Spleen (tissue), 11 donors: Measurements from ENCODE around the gene ADAMTS12. TPM values are rescaled to one million over a fixed set of nuclear protein-coding genes. Genes with fewer than 3 reads are reported as not detected.

Experiments used
- DNase-seq: peaks from one replicate; pipeline ENCODE4 v3.0.0-alpha.2; 2020
- H3K27ac ChIP-seq, 8 donors: fragments of 200-600 bp; sonication (generic) in 7 of 8; 1 replicate in 4 of 8; 2 replicates in 4 of 8; pipeline versions ENCODE4 v1.5.0 to v1.8.0; 2016 to 2021; ENCODE audit warnings: inconsistent platforms in 4 of 8, mild to moderate bottlenecking in 4 of 8, moderate library complexity in 1 of 8
- H3K27me3 ChIP-seq, 7 donors: fragments of 200-600 bp; sonication (generic) in 6 of 7; replicated peaks in 1 of 7; 1 replicate in 4 of 7; 2 replicates in 3 of 7; pipeline versions ENCODE4 v1.5.0 to v1.8.0; 2016 to 2021; ENCODE audit warnings: inconsistent platforms in 3 of 7, mild to moderate bottlenecking in 1 of 7
- H3K36me3 ChIP-seq, 6 donors: fragments of 200-600 bp; sonication (generic) in 5 of 6; 1 replicate in 4 of 6; 2 replicates in 2 of 6; pipeline versions ENCODE4 v1.5.0 to v1.8.0; 2016 to 2021; ENCODE audit warnings: inconsistent platforms in 2 of 6
- H3K4me1 ChIP-seq, 6 donors: fragments of 200-600 bp; sonication (generic) in 5 of 6; 1 replicate in 3 of 6; 2 replicates in 3 of 6; pipeline versions ENCODE4 v1.5.0 to v1.8.0; 2016 to 2021; ENCODE audit warnings: inconsistent platforms in 3 of 6
- H3K4me3 ChIP-seq, 8 donors: fragments of 200-600 bp; sonication (generic) in 7 of 8; 1 replicate in 4 of 8; 2 replicates in 4 of 8; pipeline versions ENCODE4 v1.5.0 to v1.8.0; 2016 to 2021; ENCODE audit warnings: inconsistent platforms in 4 of 8, mild to moderate bottlenecking in 4 of 8, moderate library complexity in 2 of 8
- H3K9me3 ChIP-seq, 8 donors: fragments of 200-600 bp; sonication (generic) in 7 of 8; 1 replicate in 4 of 8; 2 replicates in 4 of 8; pipeline versions ENCODE4 v1.5.0 to v1.8.0; 2016 to 2021; ENCODE audit warnings: inconsistent platforms in 4 of 8
- POLR2A ChIP-seq, 3 donors: fragments of 450-650 bp; IDR thresholded peaks; one replicate each; pipeline ENCODE4 v1.5.1; 2017; ENCODE audit warnings: antibody characterized with exemption in 3 of 3, mild to moderate bottlenecking in 1 of 3
- POLR2AphosphoS5 ChIP-seq, 3 donors: sonication (generic); formaldehyde crosslinking; IDR thresholded peaks; one replicate each; pipeline ENCODE4 v1.5.1; 2017; ENCODE audit warnings: antibody characterized with exemption in 3 of 3
- WGBS, 5 donors: extraction: QIAGEN DNeasy Blood & Tissue Kit in 3 of 5; methylation state at CpG; one replicate each; pipeline versions ENCODE4 v1.1.5 to v1.1.7; 2013 to 2018; 5-methylcytosine and 5-hydroxymethylcytosine counted together
- intact Hi-C: fragments of 100-400 bp; cut with DNase I; formaldehyde crosslinking; loops from one replicate; pipeline ENCODE4 v1.15.0; 2023; ENCODE audit warnings: low total_unique reads
- polyA plus RNA-seq, 3 donors: library from polyadenylated mRNA; stranded (reverse); fragments of 200-250 nt; gene quantifications; one replicate each; pipeline ENCODE4 v1.2.1, GENCODE V29; 2013
- total RNA-seq, 7 donors: library from RNA; depleted of rRNA in 3 of 7; stranded (reverse); fragments of >200 nt in 3 of 7; fragmentation: NEBNext Ultra II Directional in 4 of 7; extraction: Animal tissue kit (Norgen Biotek cat#: 25700) in 4 of 7; gene quantifications; one replicate each; pipeline versions ENCODE4 v1.1.0 to v1.2.1, GENCODE V29; 2016 to 2021
- TF ChIP-seq, protein P1 (sequence below), 11 experiments: fragments of 200-600 bp in 7 of 11; fragments of 450-650 bp in 4 of 11; sonication (generic) in 4 of 11; IDR thresholded peaks in 8 of 11; conservative IDR thresholded peaks in 3 of 11; 1 replicate in 7 of 11; 2 replicates in 4 of 11; pipeline versions ENCODE4 v1.4.0 to v1.8.0; 2016 to 2021; ENCODE audit warnings: antibody characterized with exemption in 11 of 11, inconsistent platforms in 4 of 11, mild to moderate bottlenecking in 1 of 11
- donor health status: healthy with polysubstance abuse.
- donor health status: DM: no; HTN: no; CAD: no; lungs with moderate emphysema.
- donor health status: DM: no; HTN: no; CAD: no.
- donor health status: Bipolar disorder and iron deficiency.
- donor health status: healthy.
- donor health status: DM: no; HTN: no; CAD: no.
- donor health status: DM: yes; HTN: yes; CAD: no.

ADAMTS12 gene
- total and polyA plus RNA-seq, 10 donors, result 0.07 to 4.3 (median 1.4) TPM

DNA sequence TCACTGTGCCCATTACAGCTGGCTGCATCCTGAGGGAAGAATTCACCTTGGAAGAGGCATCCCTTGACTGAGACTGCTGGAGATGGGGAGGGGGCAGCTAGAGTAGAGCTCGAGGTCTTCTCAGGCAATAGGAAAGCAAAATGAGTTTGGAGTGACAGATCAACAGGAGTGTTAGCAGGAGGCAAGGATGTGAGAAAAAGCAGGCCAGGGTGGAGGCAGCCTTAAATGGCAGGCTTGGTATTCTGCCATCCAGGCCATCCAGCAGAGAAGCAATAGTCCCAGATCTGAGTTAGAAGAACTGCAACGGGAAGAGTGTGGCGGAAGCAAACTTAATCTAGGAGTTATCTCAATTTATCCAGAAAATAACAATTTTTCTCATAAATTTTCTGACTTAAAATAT lies 6.1 kb downstream of the ADAMTS12 start:
- 61 to 90% (median 76%) methylated on average over 3 of the region's 3 CpGs for WGBS, 5 donors
- Histone ChIP-seq H3K27ac (no peak overlapping the region), H3K27me3 (peaks cover 0 to 22% (median 0%) of the 10 kb centered on the region in 7 donors), H3K9me3 (no peaks in the 10 kb centered on the region), H3K4me1 (peaks cover 0 to 7% (median 1%) of the 10 kb centered on the region in 6 donors), H3K4me3 (no peak overlapping the region), H3K36me3 (no peaks in the 10 kb centered on the region)
- TF ChIP-seq POLR2AphosphoS5 (IDR thresholded peaks at IDR 0.05) (no peak), POLR2A (IDR thresholded peaks at IDR 0.05) (no peak)
- TF ChIP-seq, protein P1, sequence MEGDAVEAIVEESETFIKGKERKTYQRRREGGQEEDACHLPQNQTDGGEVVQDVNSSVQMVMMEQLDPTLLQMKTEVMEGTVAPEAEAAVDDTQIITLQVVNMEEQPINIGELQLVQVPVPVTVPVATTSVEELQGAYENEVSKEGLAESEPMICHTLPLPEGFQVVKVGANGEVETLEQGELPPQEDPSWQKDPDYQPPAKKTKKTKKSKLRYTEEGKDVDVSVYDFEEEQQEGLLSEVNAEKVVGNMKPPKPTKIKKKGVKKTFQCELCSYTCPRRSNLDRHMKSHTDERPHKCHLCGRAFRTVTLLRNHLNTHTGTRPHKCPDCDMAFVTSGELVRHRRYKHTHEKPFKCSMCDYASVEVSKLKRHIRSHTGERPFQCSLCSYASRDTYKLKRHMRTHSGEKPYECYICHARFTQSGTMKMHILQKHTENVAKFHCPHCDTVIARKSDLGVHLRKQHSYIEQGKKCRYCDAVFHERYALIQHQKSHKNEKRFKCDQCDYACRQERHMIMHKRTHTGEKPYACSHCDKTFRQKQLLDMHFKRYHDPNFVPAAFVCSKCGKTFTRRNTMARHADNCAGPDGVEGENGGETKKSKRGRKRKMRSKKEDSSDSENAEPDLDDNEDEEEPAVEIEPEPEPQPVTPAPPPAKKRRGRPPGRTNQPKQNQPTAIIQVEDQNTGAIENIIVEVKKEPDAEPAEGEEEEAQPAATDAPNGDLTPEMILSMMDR (IDR thresholded peaks at IDR 0.05 in 8 of 11, conservative IDR thresholded peaks at IDR 0.05 in 3 of 11), result no peak
- intact Hi-C loops, result no loop called here
- DNase-seq, result no peak

DNA sequence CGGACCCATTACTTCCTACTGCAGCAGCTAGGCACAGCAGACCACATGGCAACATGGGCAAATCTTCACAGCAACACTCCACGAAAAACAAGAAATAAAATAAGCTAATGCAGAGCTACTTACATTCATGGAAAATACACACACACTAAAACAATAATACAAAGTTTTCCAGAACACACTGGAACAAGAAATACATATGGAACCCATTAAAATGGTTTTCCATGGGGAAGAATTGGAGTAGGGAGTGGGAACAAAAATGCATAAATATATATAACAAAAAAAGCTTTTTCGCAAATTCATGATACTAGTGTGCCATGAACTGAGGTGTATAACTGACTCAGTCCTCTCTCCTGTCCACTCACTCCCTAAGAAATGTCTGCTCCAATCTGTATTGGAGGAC lies 8.3 kb downstream of the ADAMTS12 start:
- intact Hi-C loops, result no loop called here

DNA sequence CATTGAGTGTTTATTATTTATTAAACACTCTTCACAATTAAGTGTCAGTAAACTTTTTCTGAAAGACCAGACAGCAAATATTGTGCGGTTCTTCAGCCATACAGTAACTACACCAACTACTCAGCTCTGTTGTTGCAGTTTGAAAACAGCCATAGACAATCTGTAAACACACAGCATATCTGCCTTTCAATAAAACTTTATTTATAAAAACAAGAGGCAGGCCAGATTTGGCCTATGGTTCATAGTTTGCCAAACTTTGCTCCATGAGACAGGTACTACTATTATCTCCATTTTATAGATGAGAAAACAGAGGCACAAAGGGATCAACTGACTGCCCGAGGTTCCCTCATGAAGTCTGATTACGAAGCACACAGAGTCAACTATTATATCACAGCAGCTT lies 11.5 kb downstream of the ADAMTS12 start:
- intact Hi-C loops, result no loop called here
- Histone ChIP-seq H3K4me3 (no peak overlapping the region), H3K4me1 (no peaks in the 10 kb centered on the region), H3K27ac (no peak overlapping the region), H3K27me3 (no peaks in the 10 kb centered on the region), H3K9me3 (peaks cover 0 to 8% (median 2%) of the 10 kb centered on the region in 8 donors), H3K36me3 (no peaks in the 10 kb centered on the region)
- no peak for TF ChIP-seq POLR2A (IDR thresholded peaks at IDR 0.05)
- TF ChIP-seq POLR2AphosphoS5 (IDR thresholded peaks at IDR 0.05), result no peak
- TF ChIP-seq, protein P1 (IDR thresholded peaks at IDR 0.05 in 8 of 11, conservative IDR thresholded peaks at IDR 0.05 in 3 of 11), result no peak
- DNase-seq, result no peak
- WGBS, 5 donors, result 87 to 94% (median 92%) methylated on average over 3 of the region's 3 CpGs

More for the DNA sequence above, 8.3 kb downstream of the ADAMTS12 start:
- peaks cover 0 to 1% (median 0%) of the 10 kb centered on the region in 7 donors for H3K27me3 ChIP-seq
- H3K36me3 ChIP-seq, result no peaks in the 10 kb centered on the region
- no peak overlapping the region for H3K27ac ChIP-seq
- TF ChIP-seq, protein P1 (IDR thresholded peaks at IDR 0.05 in 8 of 11, conservative IDR thresholded peaks at IDR 0.05 in 3 of 11), result no peak
- no peak for TF ChIP-seq POLR2AphosphoS5 (IDR thresholded peaks at IDR 0.05)
- no peak for TF ChIP-seq POLR2A (IDR thresholded peaks at IDR 0.05)
- H3K9me3 ChIP-seq, result no peaks in the 10 kb centered on the region
- no peak for DNase-seq
- H3K4me1 ChIP-seq, result no peaks in the 10 kb centered on the region
- H3K4me3 ChIP-seq, result no peak overlapping the region
- WGBS, 5 donors, result 82 to 92% (median 86%) methylated on average over 3 of the region's 3 CpGs

DNA sequence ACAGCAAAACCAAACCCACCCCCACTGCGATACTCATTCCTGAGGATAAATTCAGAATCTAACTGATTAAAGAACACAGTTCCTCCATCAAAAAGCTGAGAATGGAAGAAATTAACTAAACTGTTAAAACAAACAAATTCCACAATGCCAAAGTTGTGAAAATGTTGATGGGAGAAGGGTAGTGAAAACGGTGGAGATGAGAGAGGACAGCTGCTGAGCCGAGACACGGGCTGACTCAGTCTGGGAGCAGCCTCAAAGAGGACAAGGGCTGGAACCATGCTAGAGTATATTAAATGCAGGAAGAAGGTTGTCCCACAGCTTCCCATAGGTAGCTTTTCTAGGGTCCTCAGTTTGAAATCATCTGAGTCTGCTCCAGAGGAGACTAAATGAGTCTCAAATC lies 14.3 kb downstream of the ADAMTS12 start:
- 69 to 88% (median 79%) methylated on average over 4 of the region's 4 CpGs for WGBS, 5 donors
- DNase-seq, result no peak
- Histone ChIP-seq H3K27ac (no peak overlapping the region), H3K4me3 (no peak overlapping the region), H3K4me1 (no peaks in the 10 kb centered on the region), H3K27me3 (no peaks in the 10 kb centered on the region), H3K9me3 (peaks cover 0 to 11% (median 3%) of the 10 kb centered on the region in 8 donors), H3K36me3 (no peaks in the 10 kb centered on the region)
- intact Hi-C loops, result no loop called here
- TF ChIP-seq POLR2AphosphoS5 (IDR thresholded peaks at IDR 0.05) (no peak), POLR2A (IDR thresholded peaks at IDR 0.05) (no peak)
- TF ChIP-seq, protein P1 (IDR thresholded peaks at IDR 0.05 in 8 of 11, conservative IDR thresholded peaks at IDR 0.05 in 3 of 11), result no peak
